SK-N-SH (cell line): Measurements from ENCODE around the gene MTFMT. TPM values are rescaled to one million over a fixed set of nuclear protein-coding genes. Genes with fewer than 3 reads are reported as not detected.

Experiments used
- CTCF ChIA-PET: fragments of 300-600, 350-600 bp; formaldehyde crosslinking; extraction: SDS; loops from one replicate; lab custom pipeline; 2021; lab: Yijun Ruan, JAX
- POLR2A ChIA-PET: fragments of 350-600 bp; sonication (Branson Sonifier 250); formaldehyde crosslinking; extraction: SDS; loops from one replicate; lab custom pipeline; 2020; ENCODE audit warnings: antibody characterized with exemption, inconsistent platforms; lab: Yijun Ruan, JAX
- DNase-seq: peaks from one replicate; pipeline ENCODE4 v3.0.0; 2012
- H2AFZ ChIP-seq: fragments of 200-600 bp; sonication (generic); 2 replicates; pipeline ENCODE4 v1.8.1; 2016; ENCODE audit warnings: antibody characterized with exemption, mild to moderate bottlenecking, low read depth
- H3F3A ChIP-seq: fragments of 200-600 bp; sonication (generic); replicated peaks from 2 replicates; pipeline ENCODE3; 2016; ENCODE audit warnings: antibody characterized with exemption, mild to moderate bottlenecking; ENCODE audit not compliant: insufficient read depth
- H3K27ac ChIP-seq, 2 experiments: fragments of 200-500 bp in 1 of 2; fragments of 200-600 bp in 1 of 2; sonication (Bioruptor generic) in 1 of 2; sonication (generic), shearing (Covaris generic) in 1 of 2; 2 replicates each; pipeline versions ENCODE4 v1.5.1 to v1.6.1; 2014 to 2016; ENCODE audit warnings: low read depth in 2 of 2, inconsistent platforms in 1 of 2, low read length in 1 of 2, mild to moderate bottlenecking in 1 of 2, mixed read lengths in 1 of 2
- H3K27me3 ChIP-seq: fragments of 200-600 bp; sonication (generic), shearing (Covaris generic); 2 replicates; pipeline ENCODE4 v1.6.1; 2016; ENCODE audit warnings: mixed run types; ENCODE audit not compliant: insufficient read depth
- H3K36me3 ChIP-seq, 2 experiments: fragments of 200-500 bp in 1 of 2; fragments of 200-600 bp in 1 of 2; sonication (Bioruptor generic) in 1 of 2; sonication (generic) in 1 of 2; replicated peaks in 1 of 2; 2 replicates each; pipeline versions ENCODE3 to v1.5.1; 2014 to 2016; ENCODE audit warnings: low read length in 1 of 2, mild to moderate bottlenecking in 1 of 2; ENCODE audit not compliant: insufficient read depth in 2 of 2, control insufficient read depth in 1 of 2
- H3K4me1 ChIP-seq, 2 experiments: fragments of 200-500 bp in 1 of 2; fragments of 200-600 bp in 1 of 2; sonication (Bioruptor generic) in 1 of 2; sonication (generic), shearing (Covaris generic) in 1 of 2; 2 replicates each; pipeline versions ENCODE4 v1.5.1 to v1.6.1; 2014 to 2016; ENCODE audit warnings: low read depth in 1 of 2, low read length in 1 of 2, mixed run types in 1 of 2; ENCODE audit not compliant: insufficient read depth in 2 of 2, control insufficient read depth in 1 of 2
- H3K4me2 ChIP-seq: fragments of 200-600 bp; sonication (generic), shearing (Covaris generic); 2 replicates; pipeline ENCODE4 v1.6.1; 2017; ENCODE audit warnings: mixed run types
- H3K4me3 ChIP-seq, 2 experiments: fragments of 200-500 bp in 1 of 2; fragments of 200-600 bp in 1 of 2; sonication (Bioruptor generic) in 1 of 2; sonication (generic), shearing (Covaris generic) in 1 of 2; 2 replicates each; pipeline versions ENCODE4 v1.5.1 to v1.8.1; 2014 to 2016; ENCODE audit warnings: low read depth in 2 of 2, inconsistent platforms in 1 of 2, low read length in 1 of 2, mild to moderate bottlenecking in 1 of 2, mixed read lengths in 1 of 2, moderate library complexity in 1 of 2
- H3K79me2 ChIP-seq: fragments of 200-600 bp; sonication (generic); 2 replicates; pipeline ENCODE4 v1.8.1; 2017; ENCODE audit warnings: mild to moderate bottlenecking; ENCODE audit not compliant: insufficient read depth
- H3K9ac ChIP-seq: fragments of 200-600 bp; sonication (generic); 2 replicates; pipeline ENCODE4 v1.6.1; 2017; ENCODE audit warnings: mixed run types
- H3K9me2 ChIP-seq: fragments of 200-600 bp; sonication (generic); 2 replicates; pipeline ENCODE4 v1.6.1; 2017; ENCODE audit warnings: mixed run types
- H3K9me3 ChIP-seq: fragments of 200-600 bp; sonication (generic); 2 replicates; pipeline ENCODE4 v1.6.1; 2017; ENCODE audit warnings: mixed run types, mild to moderate bottlenecking, moderate library complexity
- H4K20me1 ChIP-seq: fragments of 200-600 bp; sonication (generic); 2 replicates; pipeline ENCODE4 v1.6.1; 2017; ENCODE audit warnings: mild to moderate bottlenecking, mixed run types; ENCODE audit not compliant: insufficient read depth
- EP300 ChIP-seq, 2 experiments: IDR thresholded peaks; 2 replicates each; pipeline versions ENCODE4 v1.4.0 to v1.6.1; 2012; ENCODE audit warnings: borderline replicate concordance in 1 of 2, low read depth in 1 of 2, low read length in 1 of 2
- EZH2phosphoT487 ChIP-seq: fragments of 200-600 bp; sonication (generic); IDR thresholded peaks from 2 replicates; pipeline ENCODE4 v1.6.1; 2017; ENCODE audit warnings: low read depth, mixed run types, mild to moderate bottlenecking, antibody characterized with exemption, moderate library complexity, borderline replicate concordance
- FOSL2 ChIP-seq: IDR thresholded peaks from 2 replicates; pipeline ENCODE4 v1.4.0; 2012; ENCODE audit warnings: low read depth, mild to moderate bottlenecking, moderate library complexity, borderline replicate concordance
- FOXJ3 ChIP-seq: sonication (generic); formaldehyde crosslinking; IDR thresholded peaks from 2 replicates; pipeline ENCODE4 v1.5.1; 2020; ENCODE audit warnings: mild to moderate bottlenecking, missing genetic modification reagents
- IRF3 ChIP-seq: fragments of 150-350 bp; IDR thresholded peaks from 2 replicates; pipeline ENCODE4 v1.6.1; 2016; ENCODE audit warnings: mild to moderate bottlenecking, low read depth, low read length
- JUND ChIP-seq: IDR thresholded peaks from 2 replicates; pipeline ENCODE4 v1.4.0; 2012
- MXI1 ChIP-seq: IDR thresholded peaks from 2 replicates; pipeline ENCODE4 v1.6.1; 2012; ENCODE audit warnings: mild to moderate bottlenecking, low read depth, low read length, improper control_type of control experiment
- NFIC ChIP-seq: IDR thresholded peaks from 2 replicates; pipeline ENCODE4 v1.4.0; 2012; ENCODE audit warnings: borderline replicate concordance
- RCOR1 ChIP-seq: fragments of 150-350 bp; IDR thresholded peaks from 2 replicates; pipeline ENCODE4 v1.6.1; 2017; ENCODE audit warnings: antibody characterized with exemption, low read length
- RFX5 ChIP-seq: IDR thresholded peaks from 2 replicates; pipeline ENCODE4 v1.6.1; 2012; ENCODE audit warnings: mild to moderate bottlenecking, improper control_type of control experiment, low read length
- SMC3 ChIP-seq: IDR thresholded peaks from 2 replicates; pipeline ENCODE4 v1.6.1; 2012; ENCODE audit warnings: low read depth, low read length, improper control_type of control experiment
- TAF1 ChIP-seq: IDR thresholded peaks from 2 replicates; pipeline ENCODE4 v1.6.1; 2012; ENCODE audit warnings: low read depth, mild to moderate bottlenecking, low read length, moderate library complexity, borderline replicate concordance
- TEAD4 ChIP-seq: IDR thresholded peaks from 2 replicates; pipeline ENCODE4 v1.4.0; 2012; ENCODE audit warnings: mild to moderate bottlenecking, borderline replicate concordance; ENCODE audit not compliant: insufficient read depth
- YY1 ChIP-seq: IDR thresholded peaks from 2 replicates; pipeline ENCODE4 v1.4.0; 2012; ENCODE audit warnings: low read depth, mild to moderate bottlenecking
- WGBS: methylation state at CpG from one replicate; pipeline ENCODE4 v1.1.6; 2017; ENCODE audit warnings: low lambda C conversion rate; 5-methylcytosine and 5-hydroxymethylcytosine counted together
- polyA plus RNA-seq, 3 experiments: library from polyadenylated mRNA; depleted of rRNA; stranded (reverse); fragments of >200 nt; gene quantifications; 2 replicates each; pipeline ENCODE4 v1.2.3, GENCODE V29; 2012
- TF ChIP-seq, protein P1 (sequence below): IDR thresholded peaks from 2 replicates; pipeline ENCODE4 v1.4.0; 2012; ENCODE audit warnings: low read depth, borderline replicate concordance
- TF ChIP-seq, protein P2 (sequence below): fragments of 150-350 bp; IDR thresholded peaks from 2 replicates; pipeline ENCODE4 v1.6.1; 2017; ENCODE audit warnings: antibody characterized with exemption, low read length, low read depth, borderline replicate concordance

MTFMT gene
- polyA plus RNA-seq, 1 of the 3 experiments (the other 2 are of a cell fraction), result 12.1 TPM

DNA sequence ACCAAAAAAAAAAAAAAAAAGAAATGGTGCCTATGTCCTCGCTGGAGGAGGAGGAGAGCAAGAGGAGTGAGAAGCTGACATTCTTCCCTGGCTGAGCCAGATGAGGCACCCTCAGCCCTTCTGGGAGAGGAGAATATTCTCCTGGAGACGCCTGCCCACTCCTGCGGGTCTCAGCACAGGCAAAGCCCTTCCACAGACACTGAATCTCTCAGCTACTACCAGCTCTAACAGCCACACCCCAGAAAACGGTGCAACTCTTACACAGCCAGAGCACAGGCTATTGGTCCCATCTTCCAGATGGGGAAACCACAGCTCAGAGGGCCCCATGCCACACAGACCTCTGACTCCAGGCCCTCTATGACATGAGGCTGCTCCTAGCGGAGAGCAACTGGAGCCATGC is 32.6 kb upstream of the MTFMT start:
- Histone ChIP-seq H3K4me2 (no peak overlapping the region), H3K4me3 (no peak overlapping the region), H3K9me3 (no peaks in the 10 kb centered on the region), H3K9me2 (no peaks in the 10 kb centered on the region), H2AFZ (no peak overlapping the region), H4K20me1 (no peaks in the 10 kb centered on the region), H3K79me2 (no peaks in the 10 kb centered on the region), H3K9ac (no peak overlapping the region), H3K27me3 (peaks cover 6% of the 10 kb centered on the region; the same call in 1 of the 2 replicates), H3K4me1 (no peaks in the 10 kb centered on the region), H3K36me3 (no peaks in the 10 kb centered on the region), H3K27ac (no peak overlapping the region), H3F3A (peaks cover 4% of the 10 kb centered on the region)
- CTCF ChIA-PET, result interaction anchor here (1.1 to 9.5 kb wide), 4 partner anchors 8 to 236 kb away, joined by 4 to 88 read pairs (median 8); no protein-coding TSS in a partner anchor
- POLR2A ChIA-PET, result no interaction called here
- 79% methylated on average over 4 of the region's 5 CpGs for WGBS
- no peak for TF ChIP-seq EP300 (IDR thresholded peaks at IDR 0.05; ENCODE audit: borderline replicate concordance in 1 of 2, low read depth in 1 of 2, low read length in 1 of 2)
- TF ChIP-seq TAF1, result no peak
- TF ChIP-seq IRF3, result no peak
- no peak for TF ChIP-seq SMC3
- TF ChIP-seq NFIC, result no peak
- TF ChIP-seq, protein P1, sequence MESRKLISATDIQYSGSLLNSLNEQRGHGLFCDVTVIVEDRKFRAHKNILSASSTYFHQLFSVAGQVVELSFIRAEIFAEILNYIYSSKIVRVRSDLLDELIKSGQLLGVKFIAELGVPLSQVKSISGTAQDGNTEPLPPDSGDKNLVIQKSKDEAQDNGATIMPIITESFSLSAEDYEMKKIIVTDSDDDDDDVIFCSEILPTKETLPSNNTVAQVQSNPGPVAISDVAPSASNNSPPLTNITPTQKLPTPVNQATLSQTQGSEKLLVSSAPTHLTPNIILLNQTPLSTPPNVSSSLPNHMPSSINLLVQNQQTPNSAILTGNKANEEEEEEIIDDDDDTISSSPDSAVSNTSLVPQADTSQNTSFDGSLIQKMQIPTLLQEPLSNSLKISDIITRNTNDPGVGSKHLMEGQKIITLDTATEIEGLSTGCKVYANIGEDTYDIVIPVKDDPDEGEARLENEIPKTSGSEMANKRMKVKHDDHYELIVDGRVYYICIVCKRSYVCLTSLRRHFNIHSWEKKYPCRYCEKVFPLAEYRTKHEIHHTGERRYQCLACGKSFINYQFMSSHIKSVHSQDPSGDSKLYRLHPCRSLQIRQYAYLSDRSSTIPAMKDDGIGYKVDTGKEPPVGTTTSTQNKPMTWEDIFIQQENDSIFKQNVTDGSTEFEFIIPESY, result no peak
- TF ChIP-seq FOXJ3, result no peak
- no peak for TF ChIP-seq EZH2phosphoT487
- no peak for TF ChIP-seq JUND
- no peak for TF ChIP-seq RCOR1
- no peak for TF ChIP-seq TEAD4
- no peak for TF ChIP-seq FOSL2
- TF ChIP-seq, protein P2, sequence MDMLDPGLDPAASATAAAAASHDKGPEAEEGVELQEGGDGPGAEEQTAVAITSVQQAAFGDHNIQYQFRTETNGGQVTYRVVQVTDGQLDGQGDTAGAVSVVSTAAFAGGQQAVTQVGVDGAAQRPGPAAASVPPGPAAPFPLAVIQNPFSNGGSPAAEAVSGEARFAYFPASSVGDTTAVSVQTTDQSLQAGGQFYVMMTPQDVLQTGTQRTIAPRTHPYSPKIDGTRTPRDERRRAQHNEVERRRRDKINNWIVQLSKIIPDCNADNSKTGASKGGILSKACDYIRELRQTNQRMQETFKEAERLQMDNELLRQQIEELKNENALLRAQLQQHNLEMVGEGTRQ, result no peak
- no peak for TF ChIP-seq MXI1
- no peak for TF ChIP-seq RFX5
- TF ChIP-seq YY1, result no peak
- no peak for DNase-seq
